Suprapubic skin (tissue), 3 donors: ENCODE data around the gene FKBP1A.

Experiments used
- EP300 ChIP-seq: sonication (generic); formaldehyde crosslinking; IDR thresholded peaks from one replicate; pipeline ENCODE4 v1.6.1; 2017; ENCODE audit warnings: antibody characterized with exemption
- POLR2A ChIP-seq, 2 donors: fragments of 450-650 bp; IDR thresholded peaks; one replicate each; pipeline ENCODE4 v1.6.1; 2017; ENCODE audit warnings: antibody characterized with exemption in 2 of 2, mild to moderate bottlenecking in 2 of 2, moderate library complexity in 2 of 2
- TF ChIP-seq, protein P1 (sequence below), 2 donors: fragments of 200-600 bp in 1 of 2; fragments of 450-650 bp in 1 of 2; sonication (generic) in 1 of 2; IDR thresholded peaks; one replicate each; pipeline ENCODE4 v1.5.1; 2016 to 2019; ENCODE audit warnings: antibody characterized with exemption in 2 of 2, mild to moderate bottlenecking in 1 of 2, moderate library complexity in 1 of 2

DNA sequence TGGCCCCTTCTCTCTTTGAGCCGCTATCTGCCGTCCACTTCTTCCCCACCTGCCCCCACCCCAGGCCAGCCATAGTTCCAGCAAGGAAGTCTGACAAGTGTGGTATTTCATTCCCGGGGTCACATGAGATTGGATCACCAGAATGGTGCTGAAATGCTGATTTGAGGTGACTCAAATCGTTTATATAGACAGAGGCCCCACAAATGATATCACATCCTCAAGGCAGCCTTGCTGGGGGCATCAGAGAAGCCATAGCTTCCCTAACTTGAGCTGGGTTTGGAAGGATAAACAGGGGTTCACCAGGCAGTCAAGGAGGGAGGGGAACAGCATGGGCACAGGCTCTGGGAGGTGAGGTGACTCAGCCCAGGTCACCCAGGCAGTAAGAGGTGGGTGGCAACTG, 73.8 kb downstream of the FKBP1A start:
- TF ChIP-seq, protein P1, sequence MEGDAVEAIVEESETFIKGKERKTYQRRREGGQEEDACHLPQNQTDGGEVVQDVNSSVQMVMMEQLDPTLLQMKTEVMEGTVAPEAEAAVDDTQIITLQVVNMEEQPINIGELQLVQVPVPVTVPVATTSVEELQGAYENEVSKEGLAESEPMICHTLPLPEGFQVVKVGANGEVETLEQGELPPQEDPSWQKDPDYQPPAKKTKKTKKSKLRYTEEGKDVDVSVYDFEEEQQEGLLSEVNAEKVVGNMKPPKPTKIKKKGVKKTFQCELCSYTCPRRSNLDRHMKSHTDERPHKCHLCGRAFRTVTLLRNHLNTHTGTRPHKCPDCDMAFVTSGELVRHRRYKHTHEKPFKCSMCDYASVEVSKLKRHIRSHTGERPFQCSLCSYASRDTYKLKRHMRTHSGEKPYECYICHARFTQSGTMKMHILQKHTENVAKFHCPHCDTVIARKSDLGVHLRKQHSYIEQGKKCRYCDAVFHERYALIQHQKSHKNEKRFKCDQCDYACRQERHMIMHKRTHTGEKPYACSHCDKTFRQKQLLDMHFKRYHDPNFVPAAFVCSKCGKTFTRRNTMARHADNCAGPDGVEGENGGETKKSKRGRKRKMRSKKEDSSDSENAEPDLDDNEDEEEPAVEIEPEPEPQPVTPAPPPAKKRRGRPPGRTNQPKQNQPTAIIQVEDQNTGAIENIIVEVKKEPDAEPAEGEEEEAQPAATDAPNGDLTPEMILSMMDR (IDR thresholded peaks at IDR 0.05), result no peak
- TF ChIP-seq POLR2A (IDR thresholded peaks at IDR 0.05) (no peak), EP300 (no peak)
